HG03460 (cell line): ENCODE measurements around the gene ZNF524.
A peak's percentile ranks its signal among the peaks of the same experiment; 100 is the strongest.

ENCODE experiments used
- ATAC-seq: cut with Tn5 transposase; IDR thresholded peaks from one replicate; pipeline ENCODE4 v1.9.1; 2021; ENCODE audit not compliant: unreplicated experiment

Gene ZNF524

GRCh38 chr19:55618426-55618825 lies 18.3 kb downstream of the ZNF524 start:
- no peak for ATAC-seq

DNA sequence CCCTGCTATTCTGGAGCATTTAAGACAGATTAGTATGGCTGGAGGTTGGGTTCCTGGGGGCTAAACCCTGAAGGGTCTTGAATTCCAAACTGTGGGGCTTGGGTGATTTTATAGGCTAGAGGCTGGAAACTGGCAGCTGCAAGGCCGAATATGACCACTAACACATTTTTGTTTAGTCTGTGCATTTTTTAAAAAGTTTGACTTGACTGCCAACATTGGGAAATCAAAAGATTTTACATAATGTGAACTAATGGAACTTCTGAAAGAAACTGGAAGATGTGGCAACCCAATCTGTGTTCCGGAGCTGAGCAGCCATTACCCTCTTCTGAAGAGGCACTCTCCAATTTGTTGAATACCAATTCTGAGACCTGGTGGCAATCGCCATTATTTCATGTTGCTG lies 19.2 kb downstream of the ZNF524 start:
- ATAC-seq, result no peak

- no peak for ATAC-seq
Measured at GRCh38 chr19:55620410-55621204, 20.5 kb downstream of the ZNF524 start.

GRCh38 chr19:55621205-55621672 lies 21.2 kb downstream of the ZNF524 start:
- ATAC-seq, result no peak

GRCh38 chr19:55621673-55622231 lies 21.7 kb downstream of the ZNF524 start:
- no peak for ATAC-seq

- no peak for ATAC-seq
Measured at GRCh38 chr19:55622242-55622969, 22.3 kb downstream of the ZNF524 start.

DNA sequence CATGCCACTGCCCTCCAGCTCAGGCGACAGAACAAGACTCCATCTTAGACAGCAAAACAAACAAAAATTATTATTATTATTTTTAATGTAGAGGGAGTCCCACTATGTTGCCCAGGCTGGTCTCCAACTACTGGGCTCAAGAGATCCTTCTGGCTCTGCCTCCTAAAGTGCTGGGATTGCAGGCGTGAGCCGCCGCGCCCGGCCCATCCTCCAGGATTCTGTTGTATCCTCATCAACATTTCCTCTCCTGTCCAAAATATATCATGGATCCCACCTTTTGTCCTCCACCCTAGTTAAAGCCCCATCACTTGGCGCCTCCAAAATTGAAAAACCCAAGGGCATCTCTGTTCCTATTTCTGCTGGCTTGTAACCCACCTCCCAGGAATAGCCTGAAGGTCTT lies 23.0 kb downstream of the ZNF524 start:
- no peak for ATAC-seq

- no peak for ATAC-seq
Measured at GRCh38 chr19:55623561-55623960, 23.5 kb downstream of the ZNF524 start.

GRCh38 chr19:55624109-55625003 lies 24.3 kb downstream of the ZNF524 start, which contains the start of gene ZNF784:
TSS of gene ZNF784 (minus strand) at chr19:55624566. CDS start at chr19:55624561, 5 bp downstream.
- ATAC-seq, result peak; percentile 64

DNA sequence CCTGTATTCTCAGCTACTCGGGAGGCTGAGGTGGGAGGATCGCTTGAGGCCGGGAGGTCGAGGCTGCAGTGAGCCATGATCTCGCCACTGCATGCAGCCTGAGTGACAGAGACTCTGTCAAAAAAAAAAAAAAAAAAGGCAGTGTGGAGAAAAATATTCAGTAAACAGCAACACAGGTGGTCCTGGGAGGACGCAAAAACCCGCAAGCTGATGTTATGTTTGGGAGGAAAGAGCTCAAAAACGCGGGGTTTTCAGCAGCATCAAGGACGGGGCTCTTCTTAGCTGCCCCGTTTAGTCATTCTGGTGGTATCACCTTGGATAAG lies 24.9 kb downstream of the ZNF524 start:
- no peak for ATAC-seq

DNA sequence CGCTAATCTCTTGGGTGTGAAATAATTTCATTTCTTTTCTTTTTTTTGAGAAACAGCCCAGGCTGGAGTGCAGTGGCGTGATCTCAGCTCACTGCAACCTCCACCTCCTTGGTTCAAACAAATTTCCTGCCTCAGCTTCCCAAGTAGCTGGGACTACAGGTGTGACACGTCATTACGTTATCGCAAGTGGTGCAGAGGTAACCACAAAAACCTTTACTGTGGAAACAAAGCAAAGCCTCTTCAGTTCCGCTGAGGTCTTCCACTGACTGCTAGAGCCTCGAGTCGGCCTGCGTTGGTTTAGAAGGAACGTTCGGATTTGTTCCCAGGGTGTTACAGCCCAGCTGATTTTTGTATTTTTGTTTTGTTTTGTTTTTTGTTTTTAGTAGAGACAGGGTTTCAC lies 26.3 kb downstream of the ZNF524 start:
- ATAC-seq, result no peak

- ATAC-seq, result peak; percentile 53
Measured at GRCh38 chr19:55632463-55632834, 32.4 kb downstream of the ZNF524 start.

GRCh38 chr19:55633861-55634260 lies 33.8 kb downstream of the ZNF524 start:
- no peak for ATAC-seq

- no peak for ATAC-seq
Measured at GRCh38 chr19:55635334-55635717, 35.2 kb downstream of the ZNF524 start.

- ATAC-seq, result no peak
Measured at GRCh38 chr19:55635856-55636440, 35.9 kb downstream of the ZNF524 start.

DNA sequence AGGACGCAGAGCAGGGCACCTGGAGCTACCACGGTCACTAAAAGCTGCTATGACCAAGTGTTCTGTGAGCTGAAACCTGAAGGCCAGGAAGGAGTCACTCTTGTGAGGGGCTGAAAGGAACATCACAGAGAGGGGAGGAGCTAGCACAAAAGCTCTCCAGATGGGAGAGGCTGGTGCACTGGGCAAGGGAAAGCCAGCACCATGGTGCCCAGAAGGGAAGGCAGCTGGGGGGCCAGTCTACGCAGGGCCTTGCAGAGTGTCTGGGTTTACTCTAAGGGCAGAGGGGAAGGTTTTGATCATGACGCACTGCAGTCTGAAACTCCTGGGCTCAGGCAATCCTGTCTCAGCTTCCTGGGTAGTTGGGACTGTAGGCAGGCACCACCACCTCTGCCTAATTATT lies 36.6 kb downstream of the ZNF524 start:
- ATAC-seq, result no peak

- no peak for ATAC-seq
Measured at GRCh38 chr19:55637534-55637933, 37.4 kb downstream of the ZNF524 start.

DNA sequence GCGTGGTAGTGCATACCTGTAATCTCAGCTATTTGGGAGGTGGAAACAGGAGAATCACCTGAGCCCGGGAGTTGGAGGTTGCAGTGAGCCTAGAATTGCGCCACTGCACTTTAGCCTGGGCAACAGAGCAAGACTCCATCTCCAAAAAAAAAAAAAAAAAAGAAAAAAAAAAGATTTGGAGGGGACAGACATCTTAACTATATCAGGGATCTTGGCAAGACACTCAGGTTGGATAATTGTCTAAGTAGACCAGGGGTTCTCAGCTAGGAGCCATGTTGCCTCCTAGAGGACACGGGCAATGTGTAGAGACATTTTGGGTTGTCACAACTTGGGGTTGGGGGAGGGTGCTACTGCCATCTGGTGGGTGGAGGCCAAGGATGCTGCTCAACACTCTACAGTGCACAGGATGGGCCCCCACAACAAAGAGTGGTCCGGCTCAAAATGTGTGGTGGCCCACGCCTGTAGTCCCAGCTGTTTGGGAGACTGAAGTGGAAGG lies 38.8 kb downstream of the ZNF524 start:
- no peak for ATAC-seq

DNA sequence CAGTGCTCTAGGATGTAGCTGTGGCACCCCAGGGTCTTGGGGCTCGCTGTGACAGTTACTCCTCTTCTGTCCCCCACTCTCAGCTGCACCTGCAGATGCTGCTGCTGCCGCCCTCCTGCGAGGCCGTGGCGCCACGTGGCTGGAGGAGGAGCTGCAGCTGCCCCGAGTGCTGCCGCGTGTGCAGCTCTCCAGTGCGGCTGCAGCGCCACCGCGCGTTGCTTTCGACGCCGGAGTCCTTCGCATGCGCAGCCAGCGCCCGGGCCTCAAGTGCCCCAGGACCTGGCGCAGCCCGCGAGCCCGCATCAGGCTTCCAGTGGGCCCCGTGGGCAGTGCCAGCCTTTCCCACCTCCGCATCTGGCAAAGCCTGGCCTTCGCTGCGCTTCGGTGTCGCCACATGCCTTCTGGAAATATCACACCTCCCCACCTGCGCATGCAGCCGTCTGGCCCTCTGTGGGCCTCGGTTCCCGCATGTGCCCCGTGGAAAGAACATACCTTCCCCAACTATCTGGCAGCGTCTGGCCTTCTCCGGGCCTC lies 40.0 kb downstream of the ZNF524 start:
- ATAC-seq, result no peak
